Psoas muscle (tissue), 8 donors: ENCODE data around the gene TMEM108. TPM values are rescaled to one million over a fixed set of nuclear protein-coding genes. Genes with fewer than 3 reads are reported as not detected.

Source experiments
- ATAC-seq, 4 donors: fragments of 200-7000 bp; cut with Tn5 transposase; one replicate each; pipeline ENCODE4 v1.9.1; 2020; ENCODE audit warnings: moderate library complexity in 3 of 4, mild to moderate bottlenecking in 2 of 4
- DNase-seq, 2 donors: peaks; one replicate each; pipeline ENCODE4 v3.0.0-alpha.2; 2020
- H3K27ac ChIP-seq: fragments of 200-600 bp; one replicate; pipeline ENCODE4 v1.8.0; 2022
- H3K27me3 ChIP-seq, 3 donors: fragments of 200-600 bp in 1 of 3; one replicate each; pipeline versions ENCODE4 v1.6.1 to v1.8.0; 2013 to 2022; ENCODE audit warnings: low read length in 2 of 3, mild to moderate bottlenecking in 2 of 3, moderate library complexity in 1 of 3; ENCODE audit not compliant: insufficient read depth in 3 of 3
- H3K36me3 ChIP-seq, 2 donors: fragments of 200-600 bp in 1 of 2; one replicate each; pipeline versions ENCODE4 v1.6.1 to v1.8.0; 2013 to 2022; ENCODE audit warnings: low read depth in 1 of 2, mild to moderate bottlenecking in 1 of 2, moderate library complexity in 1 of 2; ENCODE audit not compliant: insufficient read depth in 1 of 2
- H3K4me1 ChIP-seq: fragments of 200-600 bp; one replicate; pipeline ENCODE4 v1.8.0; 2022
- H3K4me3 ChIP-seq: fragments of 200-600 bp; one replicate; pipeline ENCODE4 v1.8.0; 2022; ENCODE audit warnings: mild to moderate bottlenecking
- H3K9me3 ChIP-seq: fragments of 200-600 bp; one replicate; pipeline ENCODE4 v1.8.0; 2022
- CTCF ChIP-seq: fragments of 200-600 bp; IDR thresholded peaks from one replicate; pipeline ENCODE4 v1.8.0; 2022; ENCODE audit warnings: antibody characterized with exemption
- WGBS, 3 donors: extraction: QIAGEN DNeasy Blood & Tissue Kit; methylation state at CpG; one replicate each; pipeline versions ENCODE4 v1.1.6 to v1.1.7; 2013; 5-methylcytosine and 5-hydroxymethylcytosine counted together
- intact Hi-C, 2 donors: fragments of 100-400 bp; cut with DNase I; formaldehyde crosslinking; loops; one replicate each; pipeline versions ENCODE4 v1.11.0 to v1.14.2; 2022
- polyA plus RNA-seq, 3 donors: library from polyadenylated mRNA; stranded (reverse); fragments of 200-250 nt; gene quantifications; one replicate each; pipeline ENCODE4 v1.2.3, GENCODE V29; 2013
- total RNA-seq, 4 donors: library from RNA; stranded (reverse); fragmentation: NEBNext Ultra II Directional in 2 of 4; extraction: Animal tissue kit (Norgen Biotek cat#: 25700) in 2 of 4; gene quantifications; one replicate each; pipeline versions ENCODE4 v1.2.1 to v1.2.4, GENCODE V29; 2021 to 2023
- donor health status: healthy with polysubstance abuse.
- donor health status: DM: no; HTN: no; CAD: no; lungs with moderate emphysema.
- donor health status: Bipolar disorder and iron deficiency.
- donor health status: healthy.
- donor health status: DM: yes; HTN: yes; CAD: no.
- donor health status: DM: no; HTN: no; CAD: no.
- donor health status: DM: no; HTN: no; CAD: no.
- donor health status: DM: yes; HTN: yes; CAD: no.

The TMEM108 gene
- total and polyA plus RNA-seq, 7 donors = 2.4 to 10.5 (median 6.5) TPM

GRCh38 chr3:133096900-133097613, 58.9 kb downstream of the TMEM108 start:
- Histone ChIP-seq H3K9me3 (no peaks in the 10 kb centered on the region), H3K27ac (no peak overlapping the region), H3K4me1 (peaks cover 6% of the 10 kb centered on the region), H3K36me3 (no peaks in the 10 kb centered on the region), H3K4me3 (no peak overlapping the region), H3K27me3 (no peaks in the 10 kb centered on the region)
- DNase-seq (no peak), ATAC-seq (no peak)
- WGBS, 3 donors = 53 to 56% (median 55%) methylated on average over 3 of the region's 3 CpGs
- intact Hi-C loops = no loop called here
- TF ChIP-seq CTCF = no peak

- no peak for ATAC-seq
- Histone ChIP-seq H3K4me1 (no peaks in the 10 kb centered on the region), H3K27ac (no peak overlapping the region), H3K27me3 (no peaks in the 10 kb centered on the region), H3K9me3 (no peaks in the 10 kb centered on the region), H3K4me3 (no peak overlapping the region), H3K36me3 (no peaks in the 10 kb centered on the region)
- TF ChIP-seq CTCF = no peak
- no peak for DNase-seq
- intact Hi-C loops = no loop called here
These were observed 65.5 kb downstream of the TMEM108 start for GRCh38 chr3:133103706-133104105.

- TF ChIP-seq CTCF = no peak
- WGBS, 3 donors = 85 to 100% (median 95%) methylated on average over 1 of the region's 1 CpG
- Histone ChIP-seq H3K4me3 (no peak overlapping the region), H3K9me3 (no peaks in the 10 kb centered on the region), H3K36me3 (no peaks in the 10 kb centered on the region), H3K27ac (no peak overlapping the region), H3K27me3 (no peaks in the 10 kb centered on the region), H3K4me1 (no peaks in the 10 kb centered on the region)
- DNase-seq (no peak), ATAC-seq (no peak)
- intact Hi-C loops = no loop called here
These were observed 68.0 kb downstream of the TMEM108 start for GRCh38 chr3:133106169-133106568.

- 85 to 91% (median 85%) methylated on average over 2 of the region's 2 CpGs for WGBS, 3 donors
- Histone ChIP-seq H3K27me3 (no peaks in the 10 kb centered on the region), H3K4me1 (peaks cover 7% of the 10 kb centered on the region), H3K9me3 (no peaks in the 10 kb centered on the region), H3K36me3 (no peaks in the 10 kb centered on the region), H3K27ac (no peak overlapping the region), H3K4me3 (no peak overlapping the region)
- ATAC-seq (no peak), DNase-seq (no peak)
- intact Hi-C loops = no loop called here
- no peak for TF ChIP-seq CTCF
These were observed 74.5 kb downstream of the TMEM108 start for GRCh38 chr3:133112666-133113065.

GRCh38 chr3:133113526-133113925, 75.3 kb downstream of the TMEM108 start:
- no peak overlapping the region for H3K27ac ChIP-seq
- WGBS, 3 donors = 55 to 70% (median 66%) methylated on average over 3 of the region's 3 CpGs

More at GRCh38 chr3:133113526-133113925, 75.3 kb downstream of the TMEM108 start:
- H3K4me3 ChIP-seq = no peak overlapping the region
- DNase-seq = no peak
- TF ChIP-seq CTCF = no peak
- no peaks in the 10 kb centered on the region for H3K27me3 ChIP-seq
- H3K4me1 ChIP-seq = peaks cover 7% of the 10 kb centered on the region
- no peaks in the 10 kb centered on the region for H3K9me3 ChIP-seq
- intact Hi-C loops = no loop called here
- no peaks in the 10 kb centered on the region for H3K36me3 ChIP-seq
- ATAC-seq = peak; percentile 40 to 85 (median 61)
